Measurements from ENCODE around the gene PSMG4.

Gene PSMG4

DNA sequence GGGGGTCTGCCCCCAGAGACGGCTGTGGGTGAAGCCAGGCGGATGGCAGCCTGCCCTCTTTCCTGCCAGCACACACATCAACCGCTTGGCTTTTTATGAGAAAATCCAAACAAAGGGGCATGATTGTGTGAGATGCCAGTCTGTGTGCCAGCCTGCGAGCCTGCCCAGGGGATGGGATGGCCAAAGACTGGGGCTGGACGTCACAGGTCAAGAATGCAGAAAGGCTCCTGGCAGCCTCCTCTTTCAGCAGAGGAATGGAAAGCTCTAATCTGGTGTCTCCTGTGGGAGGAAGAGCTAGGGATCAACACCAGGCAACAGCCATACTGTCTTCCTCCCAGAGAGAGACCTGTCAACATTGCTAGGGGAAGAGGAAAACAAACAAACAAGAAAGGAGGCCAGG, 47.1 kb upstream of the PSMG4 start:
- H3K36me3 ChIP-seq (ENCODE audit: control insufficient read depth, low read length) = no peaks in the 10 kb centered on the region
- TF ChIP-seq, protein P1, sequence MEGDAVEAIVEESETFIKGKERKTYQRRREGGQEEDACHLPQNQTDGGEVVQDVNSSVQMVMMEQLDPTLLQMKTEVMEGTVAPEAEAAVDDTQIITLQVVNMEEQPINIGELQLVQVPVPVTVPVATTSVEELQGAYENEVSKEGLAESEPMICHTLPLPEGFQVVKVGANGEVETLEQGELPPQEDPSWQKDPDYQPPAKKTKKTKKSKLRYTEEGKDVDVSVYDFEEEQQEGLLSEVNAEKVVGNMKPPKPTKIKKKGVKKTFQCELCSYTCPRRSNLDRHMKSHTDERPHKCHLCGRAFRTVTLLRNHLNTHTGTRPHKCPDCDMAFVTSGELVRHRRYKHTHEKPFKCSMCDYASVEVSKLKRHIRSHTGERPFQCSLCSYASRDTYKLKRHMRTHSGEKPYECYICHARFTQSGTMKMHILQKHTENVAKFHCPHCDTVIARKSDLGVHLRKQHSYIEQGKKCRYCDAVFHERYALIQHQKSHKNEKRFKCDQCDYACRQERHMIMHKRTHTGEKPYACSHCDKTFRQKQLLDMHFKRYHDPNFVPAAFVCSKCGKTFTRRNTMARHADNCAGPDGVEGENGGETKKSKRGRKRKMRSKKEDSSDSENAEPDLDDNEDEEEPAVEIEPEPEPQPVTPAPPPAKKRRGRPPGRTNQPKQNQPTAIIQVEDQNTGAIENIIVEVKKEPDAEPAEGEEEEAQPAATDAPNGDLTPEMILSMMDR (IDR thresholded peaks at IDR 0.05; ENCODE audit: low read depth, low read length, poor library complexity, severe bottlenecking) = no peak
- TF ChIP-seq EZH2phosphoT487 (IDR thresholded peaks at IDR 0.05; ENCODE audit: borderline replicate concordance, low read length) = no peak

DNA sequence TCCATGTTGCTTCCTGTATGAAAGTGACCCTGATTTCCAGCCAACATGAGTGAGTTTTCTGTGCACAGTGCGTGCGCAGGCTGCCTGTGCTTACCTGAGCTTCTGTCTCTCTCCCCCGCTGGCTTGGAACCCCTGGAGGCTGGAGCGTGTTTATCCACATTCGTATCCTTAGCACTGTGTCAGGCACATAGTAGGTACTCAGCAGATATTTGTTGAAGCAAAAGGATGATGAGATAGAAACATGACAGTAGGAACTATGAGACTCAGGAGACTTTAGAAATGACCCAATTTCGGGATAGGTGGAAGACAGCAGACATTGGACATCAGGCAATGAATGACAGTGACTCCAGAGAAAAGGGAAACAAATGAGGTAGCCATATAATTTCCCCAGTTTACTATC, 46.5 kb upstream of the PSMG4 start:
- Histone ChIP-seq H3K27ac (ENCODE audit: low read depth, low read length) (no peak overlapping the region), H3K4me1 (ENCODE audit: control insufficient read depth, low read length) (peaks cover 21% of the 10 kb centered on the region), H3K9me3 (ENCODE audit: control insufficient read depth, insufficient read depth, low read length) (no peaks in the 10 kb centered on the region), H3K79me2 (ENCODE audit: control insufficient read depth, low read length) (no peaks in the 10 kb centered on the region), H3F3A (ENCODE audit: control insufficient read depth, insufficient read depth) (no peaks in the 10 kb centered on the region), H3K4me3 (ENCODE audit: low read length) (no peak overlapping the region), H4K20me1 (ENCODE audit: control insufficient read depth, insufficient read depth, low read depth, low read length) (no peaks in the 10 kb centered on the region), H3K36me3 (ENCODE audit: control insufficient read depth, low read length) (no peaks in the 10 kb centered on the region), H3K9me2 (replicated peaks; ENCODE audit: control insufficient read depth, low read length) (no peaks in the 10 kb centered on the region), H3K4me2 (ENCODE audit: low read length) (no peak overlapping the region), H3K27me3 (ENCODE audit: control insufficient read depth, low read length) (no peaks in the 10 kb centered on the region)
- no peak for TF ChIP-seq EZH2phosphoT487 (IDR thresholded peaks at IDR 0.05; ENCODE audit: borderline replicate concordance, low read length)
- TF ChIP-seq, protein P1 (IDR thresholded peaks at IDR 0.05; ENCODE audit: low read depth, low read length, poor library complexity, severe bottlenecking) = no peak

More for the DNA sequence above, 47.1 kb upstream of the PSMG4 start:
- H3K27ac ChIP-seq (ENCODE audit: low read depth, low read length) = no peak overlapping the region
- no peaks in the 10 kb centered on the region for H3K79me2 ChIP-seq (ENCODE audit: control insufficient read depth, low read length)
- no peaks in the 10 kb centered on the region for H3F3A ChIP-seq (ENCODE audit: control insufficient read depth, insufficient read depth)
- no peaks in the 10 kb centered on the region for H4K20me1 ChIP-seq (ENCODE audit: control insufficient read depth, insufficient read depth, low read depth, low read length)
- H3K27me3 ChIP-seq (ENCODE audit: control insufficient read depth, low read length) = no peaks in the 10 kb centered on the region
- peaks cover 21% of the 10 kb centered on the region for H3K4me1 ChIP-seq (ENCODE audit: control insufficient read depth, low read length)
- no peaks in the 10 kb centered on the region for H3K9me2 ChIP-seq (replicated peaks; ENCODE audit: control insufficient read depth, low read length)
- no peak overlapping the region for H3K4me3 ChIP-seq (ENCODE audit: low read length)
- no peak overlapping the region for H3K4me2 ChIP-seq (ENCODE audit: low read length)
- no peaks in the 10 kb centered on the region for H3K9me3 ChIP-seq (ENCODE audit: control insufficient read depth, insufficient read depth, low read length)

DNA sequence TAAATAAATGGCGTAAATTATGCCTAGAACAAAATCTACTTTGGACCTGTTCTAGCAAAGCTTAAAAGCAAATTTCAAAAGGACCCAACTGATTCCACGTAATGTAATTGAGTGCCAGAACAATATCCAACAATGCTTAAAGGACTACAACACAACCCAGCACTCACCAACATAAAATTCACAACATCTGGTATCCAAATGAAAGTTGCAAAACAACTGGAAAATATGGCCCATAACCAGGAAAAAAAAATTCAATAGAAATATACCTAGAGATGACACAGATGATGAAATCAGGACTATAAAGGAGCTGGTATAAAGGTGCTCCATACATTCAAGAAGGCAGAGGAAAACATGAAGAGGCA, 45.4 kb upstream of the PSMG4 start:
- no peak overlapping the region for H3K27ac ChIP-seq (ENCODE audit: low read depth, low read length)
- H3K9me3 ChIP-seq (ENCODE audit: control insufficient read depth, insufficient read depth, low read length) = no peaks in the 10 kb centered on the region
- no peaks in the 10 kb centered on the region for H3K9me2 ChIP-seq (replicated peaks; ENCODE audit: control insufficient read depth, low read length)
- TF ChIP-seq EZH2phosphoT487 (IDR thresholded peaks at IDR 0.05; ENCODE audit: borderline replicate concordance, low read length) = no peak
- TF ChIP-seq, protein P1 (IDR thresholded peaks at IDR 0.05; ENCODE audit: low read depth, low read length, poor library complexity, severe bottlenecking) = no peak
- no peaks in the 10 kb centered on the region for H3K79me2 ChIP-seq (ENCODE audit: control insufficient read depth, low read length)
- peaks cover 5% of the 10 kb centered on the region for H3K27me3 ChIP-seq (ENCODE audit: control insufficient read depth, low read length)
- no peaks in the 10 kb centered on the region for H3F3A ChIP-seq (ENCODE audit: control insufficient read depth, insufficient read depth)
- H4K20me1 ChIP-seq (ENCODE audit: control insufficient read depth, insufficient read depth, low read depth, low read length) = no peaks in the 10 kb centered on the region
- no peak overlapping the region for H3K4me2 ChIP-seq (ENCODE audit: low read length)
- H3K36me3 ChIP-seq (ENCODE audit: control insufficient read depth, low read length) = no peaks in the 10 kb centered on the region
- H3K4me1 ChIP-seq (ENCODE audit: control insufficient read depth, low read length) = peaks cover 21% of the 10 kb centered on the region
- no peak overlapping the region for H3K4me3 ChIP-seq (ENCODE audit: low read length)

DNA sequence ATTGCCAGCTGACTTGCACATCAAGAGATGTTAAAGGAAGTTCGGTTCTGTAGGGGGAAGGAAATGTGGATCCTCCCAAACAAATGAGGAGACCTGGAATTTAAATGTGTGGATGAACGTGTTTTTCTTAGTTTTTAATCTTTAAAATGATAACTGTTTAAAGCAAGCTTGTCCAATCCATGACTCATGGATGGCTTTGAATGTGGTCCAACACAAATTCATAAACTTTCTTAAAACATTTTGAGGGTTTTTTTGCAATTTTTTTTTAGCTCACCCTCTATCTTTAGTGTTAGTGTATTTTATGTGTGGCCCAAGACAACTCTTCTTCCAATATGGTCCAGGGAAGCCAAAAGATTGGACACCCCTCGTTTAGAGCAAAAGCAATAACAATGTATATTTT, 43.8 kb upstream of the PSMG4 start:
- no peaks in the 10 kb centered on the region for H3K9me2 ChIP-seq (replicated peaks; ENCODE audit: control insufficient read depth, low read length)
- H3K27me3 ChIP-seq (ENCODE audit: control insufficient read depth, low read length) = peaks cover 15% of the 10 kb centered on the region
- no peak overlapping the region for H3K27ac ChIP-seq (ENCODE audit: low read depth, low read length)
- TF ChIP-seq EZH2phosphoT487 (IDR thresholded peaks at IDR 0.05; ENCODE audit: borderline replicate concordance, low read length) = no peak
- TF ChIP-seq, protein P1 (IDR thresholded peaks at IDR 0.05; ENCODE audit: low read depth, low read length, poor library complexity, severe bottlenecking) = no peak
- H4K20me1 ChIP-seq (ENCODE audit: control insufficient read depth, insufficient read depth, low read depth, low read length) = no peaks in the 10 kb centered on the region
- H3K4me2 ChIP-seq (ENCODE audit: low read length) = no peak overlapping the region
- H3F3A ChIP-seq (ENCODE audit: control insufficient read depth, insufficient read depth) = no peaks in the 10 kb centered on the region
- no peak overlapping the region for H3K4me3 ChIP-seq (ENCODE audit: low read length)
- H3K9me3 ChIP-seq (ENCODE audit: control insufficient read depth, insufficient read depth, low read length) = no peaks in the 10 kb centered on the region
- H3K36me3 ChIP-seq (ENCODE audit: control insufficient read depth, low read length) = no peaks in the 10 kb centered on the region
- no peaks in the 10 kb centered on the region for H3K79me2 ChIP-seq (ENCODE audit: control insufficient read depth, low read length)
- H3K4me1 ChIP-seq (ENCODE audit: control insufficient read depth, low read length) = peaks cover 15% of the 10 kb centered on the region
